Liver (tissue), 3 donors: ENCODE measurements around the gene TRIM4.
"Not testable (repeated sequence)": the region's sequence is repeated elsewhere in the genome, so short reads cannot be mapped to it uniquely, and the experiment has no call there.

Experiments used
- ATF3 ChIP-seq: IDR thresholded peaks from 2 replicates; pipeline ENCODE4 v1.6.1; 2016; ENCODE audit warnings: antibody characterized with exemption
- CTCF ChIP-seq: fragments of 150-350 bp; IDR thresholded peaks from 2 replicates; pipeline ENCODE4 v1.5.1; 2017; ENCODE audit warnings: improper control_type of control experiment, low read depth, low read length; ENCODE audit not compliant: missing input control
- GABPA ChIP-seq, 2 donors: IDR thresholded peaks in 1 of 2; conservative IDR thresholded peaks in 1 of 2; 2 replicates each; pipeline ENCODE4 v1.6.1; 2016; ENCODE audit warnings: antibody characterized with exemption in 2 of 2, mild to moderate bottlenecking in 1 of 2, moderate library complexity in 1 of 2
- YY1 ChIP-seq: IDR thresholded peaks from 2 replicates; pipeline ENCODE4 v1.6.1; 2016; ENCODE audit warnings: antibody characterized with exemption, mild to moderate bottlenecking
- donor health status: healthy.
- donor health status: healthy.

GRCh38 chr7:99952649-99953048, 33.3 kb upstream of the TRIM4 start:
- not testable (repeated sequence) for TF ChIP-seq YY1; CTCF; GABPA (IDR thresholded peaks at IDR 0.05 in 1 of 2, conservative IDR thresholded peaks at IDR 0.05 in 1 of 2); ATF3
